Mammary epithelial cell (primary cell): ENCODE results near the gene ZNF768.

Experiments
- EZH2 ChIP-seq: IDR thresholded peaks from 2 replicates; pipeline ENCODE4 v1.6.1; 2012; ENCODE audit warnings: low read length, inconsistent platforms, borderline replicate concordance
- TF ChIP-seq, protein P1 (sequence below), 2 donors: IDR thresholded peaks in 1 of 2; conservative IDR thresholded peaks in 1 of 2; 2 replicates each; pipeline ENCODE4 v1.5.1; 2011 to 2012; ENCODE audit warnings: inconsistent platforms in 2 of 2, low read length in 2 of 2, mild to moderate bottlenecking in 2 of 2, control low read depth in 1 of 2, low read depth in 1 of 2; ENCODE audit not compliant: insufficient read depth in 1 of 2; ENCODE audit errors: extremely low read depth in 1 of 2

GRCh38 chr16:30532285-30533145, 6.1 kb upstream of the ZNF768 start:
- TF ChIP-seq, protein P1, sequence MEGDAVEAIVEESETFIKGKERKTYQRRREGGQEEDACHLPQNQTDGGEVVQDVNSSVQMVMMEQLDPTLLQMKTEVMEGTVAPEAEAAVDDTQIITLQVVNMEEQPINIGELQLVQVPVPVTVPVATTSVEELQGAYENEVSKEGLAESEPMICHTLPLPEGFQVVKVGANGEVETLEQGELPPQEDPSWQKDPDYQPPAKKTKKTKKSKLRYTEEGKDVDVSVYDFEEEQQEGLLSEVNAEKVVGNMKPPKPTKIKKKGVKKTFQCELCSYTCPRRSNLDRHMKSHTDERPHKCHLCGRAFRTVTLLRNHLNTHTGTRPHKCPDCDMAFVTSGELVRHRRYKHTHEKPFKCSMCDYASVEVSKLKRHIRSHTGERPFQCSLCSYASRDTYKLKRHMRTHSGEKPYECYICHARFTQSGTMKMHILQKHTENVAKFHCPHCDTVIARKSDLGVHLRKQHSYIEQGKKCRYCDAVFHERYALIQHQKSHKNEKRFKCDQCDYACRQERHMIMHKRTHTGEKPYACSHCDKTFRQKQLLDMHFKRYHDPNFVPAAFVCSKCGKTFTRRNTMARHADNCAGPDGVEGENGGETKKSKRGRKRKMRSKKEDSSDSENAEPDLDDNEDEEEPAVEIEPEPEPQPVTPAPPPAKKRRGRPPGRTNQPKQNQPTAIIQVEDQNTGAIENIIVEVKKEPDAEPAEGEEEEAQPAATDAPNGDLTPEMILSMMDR (conservative IDR thresholded peaks at IDR 0.05 in 1 of 2, IDR thresholded peaks at IDR 0.05 in 1 of 2; ENCODE audit: extremely low read depth in 1 of 2, insufficient read depth in 1 of 2, low read depth in 1 of 2, low read length in 2 of 2): no peak
- TF ChIP-seq EZH2: no peak
